Activated T-cell treated with anti-CD3 and anti-CD28 coated beads for 4 hours (primary cell): ENCODE results near the gene PPIE.
"Not testable (repeated sequence)": the region's sequence is repeated elsewhere in the genome, so short reads cannot be mapped to it uniquely, and the experiment has no call there.

Experiments used
- DNase-seq: peaks from one replicate; pipeline ENCODE4 v3.0.0-alpha.2; 2020

The PPIE gene

DNA sequence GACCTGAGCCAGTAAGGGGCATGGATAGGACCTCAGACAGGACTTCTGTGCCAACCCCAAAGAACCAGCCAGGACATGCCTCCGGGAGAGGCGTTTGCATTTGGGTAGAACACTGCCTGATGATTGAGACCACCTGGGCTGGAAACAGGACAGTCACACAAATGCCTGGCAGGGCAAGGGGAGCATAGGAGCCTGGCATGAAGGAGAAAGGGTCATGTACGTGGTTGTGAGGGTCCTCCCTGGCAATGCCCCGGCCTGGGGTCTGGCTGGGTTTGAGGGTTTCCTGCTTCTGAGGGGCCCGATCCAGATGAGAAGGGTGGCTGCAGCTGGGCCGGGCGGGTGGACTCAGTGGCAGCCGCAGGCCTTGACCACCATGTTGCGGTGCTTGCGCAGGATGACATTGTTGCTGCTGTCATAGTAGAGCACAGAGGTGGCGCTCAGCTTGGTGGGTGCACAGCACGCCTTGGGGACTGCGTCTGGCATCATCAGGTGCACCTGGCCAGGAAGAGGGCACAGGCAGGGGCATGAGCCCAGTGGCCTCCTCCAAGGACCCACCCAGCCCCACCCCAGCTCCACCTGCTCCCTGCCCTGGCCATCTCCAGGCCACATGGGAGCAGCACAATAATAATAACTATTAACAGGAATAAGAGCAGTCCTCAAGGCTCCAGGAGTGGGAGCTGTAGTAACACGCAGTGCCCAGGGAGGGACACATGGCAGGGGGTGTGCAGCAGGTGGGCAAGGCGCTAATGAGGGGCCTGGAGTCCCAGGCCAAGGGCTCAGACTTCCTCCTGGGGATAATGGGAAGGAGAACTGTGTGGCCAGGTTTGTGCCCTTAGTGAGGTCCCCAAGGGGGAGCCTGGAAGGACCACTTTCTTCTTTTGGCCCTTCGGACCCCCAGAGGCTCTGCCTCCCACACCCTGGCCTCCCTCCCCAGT, 21.7 kb downstream of the PPIE start:
- DNase-seq, result no peak

DNA sequence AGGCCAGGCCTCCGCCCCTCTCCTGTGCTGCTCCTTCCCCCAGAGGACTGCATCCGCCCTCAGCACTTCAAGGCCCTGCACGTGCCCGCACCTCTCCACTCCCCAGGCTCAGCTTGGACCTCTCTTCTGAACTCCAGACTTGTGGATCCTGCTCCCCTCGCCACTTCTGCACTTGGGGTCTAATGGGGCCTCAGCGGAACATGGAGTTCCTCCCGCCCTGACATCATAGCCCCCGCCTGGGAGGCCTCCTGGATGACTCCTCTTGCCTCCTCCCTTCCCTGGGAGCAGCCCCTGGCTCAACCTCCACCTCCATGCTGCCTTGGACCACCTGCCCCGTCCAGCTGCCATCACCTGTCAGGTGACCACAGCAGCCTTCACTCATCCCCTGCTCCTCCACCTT, 22.3 kb downstream of the PPIE start:
- no peak for DNase-seq

DNA sequence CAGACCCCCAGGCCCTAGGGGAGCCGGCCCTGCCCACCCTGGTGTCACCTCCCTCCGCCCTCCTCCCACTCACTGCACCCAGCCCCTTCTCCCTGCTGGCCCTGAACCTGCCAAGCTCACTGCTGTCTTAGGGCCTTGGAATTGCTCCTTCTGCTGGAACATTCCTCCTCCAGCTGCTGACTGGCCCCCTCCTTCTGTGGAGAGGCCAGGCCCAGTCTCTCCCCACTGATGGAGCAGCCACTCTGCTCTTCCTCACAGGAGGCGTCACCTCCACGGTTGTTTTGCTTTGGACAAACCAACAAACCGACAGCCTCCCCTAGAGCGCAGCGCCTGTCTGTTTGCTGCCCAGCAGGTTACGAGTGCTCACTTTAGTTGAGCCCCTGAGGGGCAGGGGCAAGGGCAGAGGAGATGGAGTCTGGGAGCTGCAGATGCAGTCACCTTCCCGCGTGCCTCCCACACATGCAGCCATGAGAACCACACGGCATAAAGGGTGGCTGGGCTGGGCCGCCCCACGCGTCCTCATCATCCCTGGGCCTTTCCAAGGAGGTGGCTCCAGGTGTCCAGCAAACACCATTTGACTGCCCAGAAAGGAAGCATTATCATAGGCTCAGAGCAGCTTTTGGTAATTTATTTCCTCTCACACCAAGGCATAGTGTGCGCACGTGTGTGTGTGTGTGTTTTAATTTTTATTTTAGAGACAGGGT, 23.0 kb downstream of the PPIE start:
- no peak for DNase-seq

DNA sequence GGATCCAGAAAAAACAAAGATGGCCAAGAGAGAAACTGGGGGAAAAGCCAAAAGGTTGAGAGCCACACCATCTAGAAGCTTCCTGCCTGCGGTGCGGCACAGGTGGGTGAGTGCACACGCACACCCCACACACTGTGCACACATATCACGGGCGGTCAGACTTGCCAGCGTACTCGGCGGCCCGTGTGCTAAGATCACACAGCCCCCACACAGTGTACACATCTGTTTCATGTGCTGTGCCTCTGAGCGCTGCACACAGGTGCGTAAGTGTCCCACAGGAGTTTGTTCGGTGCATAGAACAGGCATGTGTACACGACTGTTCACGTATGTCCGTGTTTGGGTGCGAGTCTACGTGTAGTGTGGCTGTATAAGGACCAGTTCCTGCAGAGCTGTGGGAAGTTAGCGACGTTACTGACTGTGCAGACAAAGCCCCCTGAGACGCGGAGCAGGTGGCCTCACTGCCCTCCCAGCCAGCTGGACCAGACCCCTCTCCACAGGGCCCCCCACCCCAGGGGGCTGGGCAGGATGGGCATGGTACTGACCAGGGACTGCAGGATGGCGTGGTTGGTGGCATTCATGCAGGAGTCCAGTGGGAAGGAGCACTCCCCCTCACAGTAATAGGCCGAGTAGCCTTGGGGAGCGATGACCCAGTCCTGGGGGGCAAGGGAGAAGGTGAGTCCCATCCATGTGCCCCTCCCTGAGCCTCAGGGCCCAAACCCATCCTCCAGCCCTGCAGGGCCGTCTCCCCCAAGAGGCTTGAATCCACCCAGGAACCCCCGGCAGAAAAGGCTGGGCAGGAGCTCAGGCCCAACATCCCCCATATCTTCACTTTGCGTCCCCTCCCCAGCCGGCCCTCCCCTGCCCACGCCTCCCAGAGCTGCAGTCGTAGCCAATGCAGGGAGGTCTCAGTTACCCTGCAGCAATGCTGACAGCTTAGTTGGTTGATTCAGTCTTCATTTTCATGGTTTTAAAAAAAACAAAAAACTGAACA, 24.2 kb downstream of the PPIE start:
- DNase-seq, result no peak

DNA sequence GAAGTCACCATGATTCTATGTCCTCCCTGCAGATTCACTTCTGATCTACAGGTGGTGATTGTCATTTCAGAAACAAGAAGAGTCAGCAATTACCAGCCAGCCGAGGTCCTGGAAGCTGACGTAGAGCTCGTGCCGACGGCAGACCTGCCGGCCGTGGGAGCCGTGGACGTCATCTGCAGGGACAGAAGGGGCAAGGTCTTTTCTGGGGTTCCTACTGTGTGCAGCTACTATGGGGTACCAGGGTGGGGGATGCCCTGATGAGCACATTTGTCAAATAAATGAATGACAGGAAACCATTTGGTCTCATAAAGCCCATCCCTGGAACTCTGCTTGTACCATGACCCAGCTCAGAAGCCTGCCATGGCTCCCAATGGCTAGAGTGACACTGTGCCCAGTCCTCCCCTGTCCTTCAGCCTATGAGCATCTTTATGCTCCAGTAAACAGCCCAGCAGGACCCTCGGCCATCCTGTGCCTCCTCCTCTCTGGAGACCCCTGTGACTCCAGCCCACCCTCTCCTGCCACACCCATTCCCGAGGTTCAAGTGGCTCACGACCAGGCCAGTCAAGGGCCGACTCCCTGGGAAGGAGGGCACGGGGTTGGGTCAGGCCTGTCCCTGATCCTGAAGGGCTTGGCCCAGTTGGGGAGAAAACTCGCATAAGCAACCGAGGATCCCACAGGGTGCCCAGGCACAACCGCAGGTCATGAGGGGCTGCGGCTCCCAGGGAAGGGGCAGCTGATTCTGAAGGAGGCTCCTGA, 25.1 kb downstream of the PPIE start:
- not testable (repeated sequence) for DNase-seq

DNA sequence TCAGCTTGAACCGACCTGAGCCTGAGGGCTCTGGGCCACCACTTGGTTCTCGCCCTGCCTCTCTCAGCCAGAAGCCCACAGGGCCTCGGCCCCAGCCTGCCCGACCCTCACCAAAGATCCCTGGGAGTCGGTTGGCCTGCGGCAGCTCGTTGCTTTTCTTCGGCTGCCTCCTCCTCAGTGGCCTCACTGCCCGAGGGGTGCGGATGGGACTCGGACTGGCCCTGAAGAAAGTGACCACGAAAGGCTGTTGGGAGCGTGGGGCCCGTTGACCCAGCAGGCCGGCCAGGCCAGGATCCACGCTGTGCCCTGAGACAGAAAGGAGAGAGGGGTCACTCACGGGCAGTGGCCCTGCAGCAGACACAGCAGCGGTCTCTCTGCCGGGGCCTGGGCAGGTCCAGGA, 25.8 kb downstream of the PPIE start:
- not testable (repeated sequence) for DNase-seq

DNA sequence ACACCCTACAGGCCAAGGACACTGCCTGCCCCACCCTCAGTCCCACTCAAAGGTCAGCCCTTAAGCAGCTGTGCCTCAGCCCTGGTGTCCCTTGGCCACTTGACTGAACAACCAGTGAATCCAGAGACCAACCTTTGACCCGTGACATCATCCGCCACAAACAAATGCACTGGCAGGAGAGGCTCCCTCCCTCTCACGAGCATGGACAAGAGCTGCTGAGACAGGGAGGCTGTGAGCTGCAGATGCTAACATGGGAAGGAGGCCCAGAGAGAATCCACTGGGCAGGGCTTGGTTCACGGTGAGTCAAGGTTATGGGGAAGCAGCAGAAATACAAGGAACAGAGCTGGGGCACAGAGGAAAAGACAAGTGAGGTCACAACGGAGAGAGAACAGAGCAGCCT, 27.8 kb downstream of the PPIE start:
- DNase-seq, result not testable (repeated sequence)

DNA sequence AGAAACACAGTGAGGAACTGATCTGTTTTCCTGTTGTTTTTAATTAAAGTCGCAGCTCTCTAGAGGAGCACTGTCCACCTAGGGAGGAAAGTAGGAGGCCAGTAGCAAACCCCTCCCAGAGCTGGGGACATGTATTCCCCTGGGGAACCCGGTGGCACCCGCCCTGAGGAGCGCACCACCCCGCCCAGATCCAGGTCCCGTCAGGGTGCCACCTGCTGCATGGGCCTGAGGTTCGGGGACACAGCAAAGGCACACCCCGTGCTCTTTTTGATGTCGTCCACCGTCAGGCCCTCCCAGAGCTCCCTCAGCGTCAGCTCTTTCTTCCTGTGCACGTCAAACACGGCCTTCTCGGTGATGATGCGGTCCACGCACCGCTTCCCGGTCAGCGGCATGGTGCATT, 30.8 kb downstream of the PPIE start:
- not testable (repeated sequence) for DNase-seq

DNA sequence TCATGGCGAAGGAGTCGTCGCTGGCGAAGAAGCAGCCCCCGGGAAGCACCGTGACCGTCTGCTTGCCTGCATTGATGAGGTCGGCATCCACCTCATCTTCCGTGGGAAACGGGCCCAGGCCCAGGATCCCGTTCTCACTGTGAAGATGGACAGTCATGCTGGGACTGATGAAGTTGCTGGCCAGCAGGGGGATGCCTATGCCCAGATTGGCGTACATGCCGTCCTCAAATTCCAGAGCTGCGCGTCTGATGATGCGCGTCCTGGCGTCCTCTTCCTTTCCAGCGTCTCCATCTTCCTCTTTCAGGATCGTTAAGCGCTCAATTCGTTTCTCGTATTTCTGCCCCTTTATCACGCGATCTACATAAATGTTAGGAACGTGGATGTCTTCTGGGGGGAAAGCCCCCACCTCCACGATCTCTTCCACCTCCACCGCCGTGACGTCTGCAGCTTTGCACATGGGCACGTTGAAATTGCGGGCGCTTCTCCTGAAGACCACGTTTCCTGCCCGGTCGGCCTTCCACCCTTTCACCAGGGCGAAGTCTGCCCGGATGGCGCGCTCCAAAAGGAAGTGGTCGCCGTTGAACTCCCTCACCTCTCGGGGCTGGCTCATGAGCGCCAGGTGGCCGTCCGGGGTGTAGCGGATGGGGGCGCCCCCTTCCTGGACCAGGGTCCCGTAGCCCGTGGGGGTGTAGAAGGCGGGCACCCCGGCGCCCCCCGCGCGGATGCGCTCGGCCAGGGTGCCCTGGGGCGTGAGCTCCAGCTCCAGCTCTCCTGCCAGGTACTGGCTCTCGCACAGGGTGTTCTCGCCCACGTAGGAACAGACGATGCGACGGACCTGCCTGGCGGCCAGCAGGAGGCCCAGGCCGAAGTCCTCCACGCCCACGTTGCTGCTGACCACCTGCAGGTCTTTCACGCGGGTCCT, 31.7 kb downstream of the PPIE start:
- DNase-seq, result peak; percentile 25

DNA sequence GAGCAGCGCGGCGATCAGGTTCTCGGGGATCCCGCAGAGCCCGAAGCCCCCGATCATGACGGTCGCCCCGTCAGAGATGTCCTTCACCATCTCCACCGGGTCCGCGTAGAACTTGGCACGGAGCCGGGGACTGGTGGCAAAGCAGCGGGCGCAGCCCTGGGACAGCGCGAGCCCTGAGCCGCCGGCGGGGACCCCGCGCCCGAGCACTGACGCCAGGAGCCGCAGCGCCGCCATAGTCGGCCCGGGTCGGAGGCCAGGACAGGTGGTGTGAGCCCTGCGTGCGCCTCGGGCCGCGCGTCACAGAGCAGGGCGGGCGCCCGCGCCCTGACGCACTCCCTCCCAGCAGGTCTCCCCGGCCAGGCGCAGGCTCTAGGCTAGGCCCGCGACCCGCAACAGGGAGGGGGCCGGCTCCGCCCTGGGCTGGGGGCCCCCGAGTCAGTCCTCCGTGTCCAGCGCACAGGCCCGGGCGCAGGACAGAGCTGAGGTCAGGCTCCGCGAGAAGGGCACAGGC, 32.4 kb downstream of the PPIE start, which contains the start of gene OXCT2:
OXCT2 (minus strand) TSS at position 327 of the 511 bp plus-strand sequence; CDS start at position 234, 93 bp downstream.
- DNase-seq, result not testable (repeated sequence)

DNA sequence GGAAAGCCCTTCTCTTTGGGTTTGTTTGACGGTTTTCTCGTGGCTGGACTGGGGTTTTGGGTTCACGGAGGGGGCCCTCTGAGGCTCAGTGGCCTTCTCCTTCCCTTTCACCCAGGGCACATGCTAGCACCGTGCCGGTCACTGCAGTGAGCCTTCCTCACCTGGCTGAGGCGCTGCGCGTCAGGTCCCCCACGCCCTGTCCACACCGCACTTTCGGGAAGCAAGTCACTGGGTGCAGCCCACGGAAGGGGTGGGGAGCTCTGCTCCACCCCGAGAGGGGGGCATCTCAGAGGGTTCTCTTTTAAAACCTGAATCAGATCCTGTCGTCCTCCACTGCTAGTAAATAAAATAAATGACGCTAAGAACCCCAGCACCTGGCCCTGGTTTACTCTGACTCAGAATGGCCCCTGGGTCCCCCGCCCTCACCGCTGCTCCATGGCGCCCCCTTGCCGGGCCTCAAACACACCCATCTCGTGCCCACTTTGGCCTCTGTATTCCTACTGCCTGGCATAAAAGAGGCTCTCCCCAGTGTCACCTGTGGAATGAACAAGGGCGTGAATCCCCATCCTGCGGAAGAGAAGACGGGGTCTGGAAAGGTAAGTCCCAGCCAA, 34.8 kb downstream of the PPIE start:
- DNase-seq, result not testable (repeated sequence)

DNA sequence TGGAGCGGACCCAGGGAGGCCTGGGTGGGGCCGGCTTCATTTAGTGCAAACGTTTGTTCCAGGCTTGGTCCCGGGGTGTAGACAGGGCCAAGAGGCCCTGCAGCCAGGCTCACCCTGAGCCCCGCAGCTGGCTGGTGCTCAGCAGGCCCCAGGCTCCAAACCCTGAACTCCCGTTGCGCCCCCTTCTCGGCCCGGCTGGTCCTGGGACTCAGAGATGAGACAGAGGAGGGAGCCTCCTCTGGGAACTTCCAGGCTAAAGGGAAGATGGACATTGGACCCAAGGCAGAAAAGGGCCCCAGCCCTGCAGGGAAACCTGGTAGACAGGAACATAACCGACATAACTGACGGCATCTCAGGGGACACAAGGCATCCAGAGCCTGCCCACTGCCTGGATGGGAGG, 36.5 kb downstream of the PPIE start:
- not testable (repeated sequence) for DNase-seq

DNA sequence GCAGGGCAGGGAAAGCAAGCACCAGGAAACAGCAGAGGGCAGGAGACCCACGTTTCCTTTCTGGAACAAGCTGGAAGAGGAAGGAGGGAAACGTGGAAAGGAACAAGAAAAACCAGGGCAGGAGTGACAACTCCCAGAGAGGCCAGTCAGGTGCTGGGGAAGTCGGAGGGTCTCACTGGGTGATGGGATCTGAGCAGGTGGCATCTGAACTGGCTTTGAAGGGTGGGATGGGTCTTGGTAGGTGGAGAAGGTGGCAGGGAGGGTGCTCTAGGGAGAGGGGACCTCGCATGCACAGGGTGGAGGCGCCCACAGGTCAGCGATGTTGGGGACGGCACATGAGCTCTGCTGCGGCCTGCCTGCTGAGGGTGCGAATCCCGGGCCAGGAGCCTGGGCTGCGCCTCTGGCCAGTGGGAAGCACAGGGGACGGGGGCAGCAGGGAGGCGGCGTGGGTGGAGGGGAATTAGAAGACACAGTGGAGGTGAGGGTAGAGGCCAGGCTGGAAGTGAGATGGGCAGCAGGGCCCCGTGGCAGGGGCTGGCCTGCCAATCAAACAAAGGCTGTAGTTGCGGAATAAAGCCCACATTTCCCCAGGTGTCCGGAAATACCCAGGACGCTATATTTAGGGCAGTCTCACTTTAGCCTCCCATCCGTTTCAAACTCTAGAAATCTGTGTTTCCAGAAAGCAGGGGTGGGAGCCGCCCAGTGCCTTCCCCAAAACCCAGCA, 37.2 kb downstream of the PPIE start:
- not testable (repeated sequence) for DNase-seq

DNA sequence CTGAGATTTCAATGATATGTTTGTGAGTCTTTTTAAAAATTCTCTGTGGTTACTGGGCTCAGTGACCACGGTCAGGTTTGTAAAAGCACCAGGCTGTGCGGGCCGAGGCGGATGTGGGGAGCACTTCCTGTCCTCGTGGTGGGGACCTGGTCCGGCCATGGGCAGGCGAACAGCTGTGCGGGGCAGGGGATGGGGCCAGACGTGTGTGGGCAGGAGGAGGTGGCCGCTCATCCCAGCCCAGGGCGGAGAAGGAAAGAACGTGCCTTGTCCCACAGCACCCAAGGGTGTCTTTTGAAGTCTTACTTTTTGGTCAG, 37.7 kb downstream of the PPIE start:
- no peak for DNase-seq

DNA sequence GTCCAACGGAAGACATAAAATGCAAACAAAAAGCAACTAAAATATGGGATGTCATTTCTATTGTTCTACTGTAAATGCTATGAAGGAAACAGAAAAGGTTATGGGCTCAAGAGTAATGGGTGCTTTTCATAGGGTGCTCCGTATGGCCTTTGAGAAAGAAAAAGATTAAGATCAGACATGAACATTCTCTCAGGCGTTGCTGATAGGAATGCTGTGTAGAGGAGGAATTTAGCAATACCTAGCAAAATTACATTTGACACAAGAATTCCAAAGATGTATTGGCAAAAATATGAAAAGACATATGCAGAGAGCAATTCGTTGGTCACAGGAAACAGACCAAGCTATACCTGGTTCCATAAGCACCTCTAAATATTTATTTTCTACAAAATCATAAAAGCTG, 38.2 kb downstream of the PPIE start:
- DNase-seq, result no peak

DNA sequence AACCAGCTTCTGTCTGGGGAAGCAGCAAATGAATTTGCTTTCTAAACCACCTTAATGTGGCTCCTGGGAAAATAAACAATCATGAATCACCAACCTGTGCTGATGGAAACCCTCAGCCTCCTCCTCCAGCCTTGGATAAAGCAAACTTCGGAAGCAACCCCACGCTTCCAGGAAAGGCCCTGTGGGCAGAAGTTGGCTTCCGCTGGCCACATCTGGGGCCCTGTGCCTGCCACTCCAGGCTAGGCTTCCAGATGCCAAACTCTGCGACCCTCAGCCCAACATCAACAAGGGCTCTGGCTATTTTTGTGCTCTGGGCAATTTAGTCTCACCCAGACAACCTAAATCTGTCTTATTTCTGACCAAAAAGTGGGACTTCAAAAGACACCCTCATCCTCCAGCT, 38.6 kb downstream of the PPIE start:
- DNase-seq, result no peak

DNA sequence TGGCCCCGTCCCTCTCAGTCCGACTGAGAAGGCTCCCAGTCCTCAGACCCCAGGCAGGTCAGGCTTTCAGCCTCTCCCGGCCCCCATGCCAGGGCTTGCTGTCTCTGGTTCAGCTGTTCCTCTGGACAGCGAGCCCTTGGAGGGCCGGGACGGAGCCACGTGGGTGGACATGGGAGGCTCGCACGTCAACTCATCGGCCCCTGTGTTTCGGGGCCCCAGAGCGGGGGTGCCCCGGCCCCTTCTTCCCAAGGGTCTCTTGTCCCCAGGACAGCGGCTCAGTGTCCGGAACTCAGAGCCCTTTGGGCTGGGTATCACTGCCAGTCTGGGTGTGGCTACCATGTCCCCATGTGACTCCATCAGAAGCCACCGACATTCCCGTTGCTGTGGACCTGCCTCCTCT, 39.2 kb downstream of the PPIE start:
- DNase-seq, result not testable (repeated sequence)

DNA sequence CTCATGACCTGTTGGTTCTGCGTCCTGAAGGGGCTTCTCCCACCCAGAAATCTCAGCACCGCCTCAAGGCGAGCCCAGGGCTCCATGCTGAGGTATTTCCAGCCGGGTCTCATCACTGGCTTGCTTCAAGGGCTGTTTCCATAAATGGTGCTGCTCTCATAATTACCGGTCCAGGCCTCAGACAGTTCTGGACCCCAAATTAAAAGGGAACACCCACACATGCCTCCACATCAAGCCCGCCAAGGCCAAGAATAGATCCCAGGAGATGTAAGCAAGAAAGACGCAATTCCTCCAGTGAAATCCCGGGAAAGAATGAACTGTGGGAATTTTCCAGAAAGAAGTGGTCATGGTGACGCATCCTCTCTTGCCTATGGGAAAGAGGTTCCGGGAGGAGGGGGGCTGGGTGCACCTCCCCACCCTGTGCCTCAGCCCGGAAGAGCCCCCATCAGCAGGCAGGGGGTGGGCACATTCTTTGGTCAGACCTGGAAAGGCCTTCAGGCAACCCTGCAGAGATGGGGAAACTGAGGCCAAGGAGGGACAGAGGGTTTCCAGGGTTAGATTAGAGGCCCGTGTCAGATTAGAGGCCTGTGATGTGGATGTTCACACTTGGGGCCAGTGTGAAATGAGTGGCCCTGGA, 39.9 kb downstream of the PPIE start:
- DNase-seq, result not testable (repeated sequence)

DNA sequence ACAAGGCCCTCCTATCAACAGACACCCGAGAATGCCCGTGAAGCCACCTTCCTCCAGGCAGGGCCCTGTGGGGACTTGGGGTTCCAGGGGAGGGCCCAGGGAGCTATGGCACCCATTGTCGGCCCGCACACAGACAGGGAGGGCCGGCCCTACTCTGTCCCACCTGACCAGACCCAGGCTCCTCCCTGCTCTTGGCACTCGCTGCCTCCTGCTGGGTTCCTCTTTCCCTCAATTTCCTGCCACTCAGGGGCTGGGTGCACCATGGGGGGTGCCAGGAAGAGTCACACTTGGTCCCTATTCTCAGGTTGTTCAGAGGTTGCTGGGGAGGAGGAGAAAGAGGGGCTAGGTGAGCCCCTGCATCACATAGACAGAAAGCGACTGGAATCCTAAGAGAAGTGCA, 40.5 kb downstream of the PPIE start:
- DNase-seq, result no peak
